ENCODE data around the gene GPR137.
A peak's percentile ranks its signal among the peaks of the same experiment; 100 is the strongest.
"Not testable (repeated sequence)": the region's sequence is repeated elsewhere in the genome, so short reads cannot be mapped to it uniquely, and the experiment has no call there.

The GPR137 gene

DNA sequence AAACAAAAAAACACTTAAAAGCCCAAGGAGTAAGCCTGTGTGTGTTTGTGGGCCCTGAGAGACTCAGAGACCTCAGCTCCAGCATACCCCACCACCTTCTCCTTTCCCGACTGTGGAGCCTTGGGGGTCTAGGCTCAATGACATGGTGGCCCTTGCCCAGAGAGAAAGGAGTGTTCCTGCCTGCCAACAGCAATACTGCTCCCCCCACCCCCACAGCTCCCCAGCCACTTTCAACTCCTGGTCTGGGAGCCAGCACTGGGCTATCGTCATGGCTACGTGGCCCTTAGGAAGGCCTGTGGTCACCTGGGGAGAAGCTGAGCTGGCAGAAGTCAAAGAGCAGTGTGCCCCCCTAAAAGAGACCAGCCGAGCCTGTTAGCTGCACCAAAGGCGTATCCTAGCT lies 41.5 kb upstream of the GPR137 start:
- Histone ChIP-seq H3K9me3 (ENCODE audit: control insufficient read depth, insufficient read depth, low read length) (no peaks in the 10 kb centered on the region), H3K9ac (ENCODE audit: low read depth, low read length) (no peak overlapping the region), H3K4me3 (ENCODE audit: low read depth, low read length) (no peak overlapping the region), H3K36me3 (ENCODE audit: control insufficient read depth, insufficient read depth, low read length) (peaks cover 17% of the 10 kb centered on the region), H3K4me1 (ENCODE audit: control insufficient read depth, insufficient read depth, low read length) (peaks cover 20% of the 10 kb centered on the region), H3K27me3 (ENCODE audit: control insufficient read depth, insufficient read depth, low read length) (no peaks in the 10 kb centered on the region), H3K27ac (ENCODE audit: low read depth, low read length) (no peak overlapping the region)

DNA sequence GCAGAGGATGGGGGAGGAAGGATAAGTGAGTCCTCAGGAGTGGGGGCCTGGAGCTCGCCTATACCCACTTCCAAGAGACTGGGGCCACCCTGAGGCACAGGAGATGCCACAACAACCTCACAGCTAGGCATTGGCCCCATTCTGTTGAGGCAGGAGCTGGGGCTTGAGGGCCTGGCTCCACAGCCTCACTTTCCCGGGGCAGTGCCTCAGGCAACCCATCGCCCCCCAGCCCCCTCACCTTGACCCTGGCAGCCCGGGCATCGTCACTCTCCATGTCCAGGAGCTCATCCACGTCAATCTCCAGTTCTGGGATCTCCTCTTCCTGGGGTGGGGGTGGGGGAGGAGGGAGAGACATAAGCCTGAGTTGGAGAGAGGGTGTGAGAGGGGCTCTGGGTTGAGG lies 40.7 kb upstream of the GPR137 start:
- H3K27me3 ChIP-seq (ENCODE audit: control insufficient read depth, insufficient read depth, low read length): no peaks in the 10 kb centered on the region
- H3K9me3 ChIP-seq (ENCODE audit: control insufficient read depth, insufficient read depth, low read length): no peaks in the 10 kb centered on the region
- peak overlapping the region; percentile 86 for H3K27ac ChIP-seq (ENCODE audit: low read depth, low read length)
- H3K9ac ChIP-seq (ENCODE audit: low read depth, low read length): no peak overlapping the region
- H3K4me1 ChIP-seq (ENCODE audit: control insufficient read depth, insufficient read depth, low read length): peaks cover 26% of the 10 kb centered on the region
- peak overlapping the region; percentile 93; the same call in 1 of the 2 replicates for H3K4me3 ChIP-seq (ENCODE audit: low read depth, low read length)
- H3K36me3 ChIP-seq (ENCODE audit: control insufficient read depth, insufficient read depth, low read length): peaks cover 16% of the 10 kb centered on the region

DNA sequence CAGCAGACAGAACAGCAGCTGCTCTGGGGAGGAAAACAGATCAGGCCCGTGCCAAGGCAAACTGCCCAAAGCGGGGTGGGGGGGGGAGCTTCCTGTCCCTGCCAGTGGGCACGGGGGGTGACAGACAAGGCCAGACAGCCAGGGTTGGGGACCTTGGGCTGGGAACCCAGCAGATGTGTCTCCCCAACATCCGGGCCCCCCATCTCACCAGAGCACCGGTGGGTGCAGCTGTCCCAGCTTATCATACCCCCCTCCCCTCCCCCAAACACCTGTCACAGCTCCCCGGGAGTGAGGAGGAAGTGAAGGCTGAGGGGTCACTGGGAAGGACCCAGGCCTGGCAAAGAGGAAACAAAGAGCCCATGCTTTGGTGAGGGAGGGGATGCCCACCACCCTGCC lies 40.2 kb upstream of the GPR137 start:
- Histone ChIP-seq H3K4me3 (ENCODE audit: low read depth, low read length) (peak overlapping the region; percentile 93), H3K27ac (ENCODE audit: low read depth, low read length) (peak overlapping the region; percentile 86), H3K9ac (ENCODE audit: low read depth, low read length) (peak overlapping the region; percentile 81), H3K9me3 (ENCODE audit: control insufficient read depth, insufficient read depth, low read length) (no peaks in the 10 kb centered on the region), H3K36me3 (ENCODE audit: control insufficient read depth, insufficient read depth, low read length) (peaks cover 16% of the 10 kb centered on the region), H3K27me3 (ENCODE audit: control insufficient read depth, insufficient read depth, low read length) (no peaks in the 10 kb centered on the region), H3K4me1 (ENCODE audit: control insufficient read depth, insufficient read depth, low read length) (peaks cover 28% of the 10 kb centered on the region)

DNA sequence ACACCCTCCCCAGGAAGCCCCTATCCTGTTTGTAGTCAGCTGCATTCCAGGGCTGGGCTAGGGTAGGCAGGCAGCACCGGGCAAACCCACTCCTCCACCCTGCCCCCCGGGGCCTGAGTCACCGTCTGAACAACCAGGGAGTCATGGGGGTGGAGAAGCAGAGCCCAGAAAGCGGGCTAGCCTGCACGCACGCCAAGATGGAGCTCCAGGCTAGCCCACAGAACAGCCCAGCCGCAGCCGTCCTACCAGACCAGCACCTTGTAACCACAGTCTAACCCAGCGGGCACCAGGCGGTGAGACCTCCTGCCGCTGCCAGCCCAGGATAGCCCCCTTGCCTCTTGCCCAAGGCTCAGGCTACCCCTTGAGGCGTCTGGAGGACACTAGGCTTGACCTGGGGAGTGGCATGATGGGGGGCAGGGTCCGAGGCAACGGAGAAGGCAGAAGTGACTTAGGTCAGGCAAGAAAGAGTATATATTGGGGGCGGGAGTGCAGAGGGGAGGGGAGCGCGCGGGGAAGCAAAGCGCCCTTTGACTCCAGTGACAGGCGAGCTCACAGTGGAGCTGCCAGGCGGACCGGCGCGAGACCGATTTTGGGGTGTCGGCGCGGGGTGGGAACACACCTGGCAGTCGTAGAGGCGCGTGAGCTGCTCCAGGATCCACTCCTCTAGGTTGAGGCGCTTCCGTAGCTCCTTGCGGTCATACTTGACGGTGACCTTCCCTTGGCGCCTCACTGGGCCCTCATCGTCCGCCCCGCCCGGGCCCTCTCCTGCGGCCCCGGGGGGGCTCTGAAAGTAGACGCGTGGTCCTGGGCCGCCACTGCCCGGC lies 39.6 kb upstream of the GPR137 start:
- H3K36me3 ChIP-seq (ENCODE audit: control insufficient read depth, insufficient read depth, low read length): peaks cover 16% of the 10 kb centered on the region
- peak overlapping the region; percentile 86 for H3K27ac ChIP-seq (ENCODE audit: low read depth, low read length)
- H3K4me3 ChIP-seq (ENCODE audit: low read depth, low read length): peak overlapping the region; percentile 93
- no peaks in the 10 kb centered on the region for H3K9me3 ChIP-seq (ENCODE audit: control insufficient read depth, insufficient read depth, low read length)
- peaks cover 34% of the 10 kb centered on the region for H3K4me1 ChIP-seq (ENCODE audit: control insufficient read depth, insufficient read depth, low read length)
- H3K9ac ChIP-seq (ENCODE audit: low read depth, low read length): peak overlapping the region; percentile 81
- H3K27me3 ChIP-seq (ENCODE audit: control insufficient read depth, insufficient read depth, low read length): no peaks in the 10 kb centered on the region

DNA sequence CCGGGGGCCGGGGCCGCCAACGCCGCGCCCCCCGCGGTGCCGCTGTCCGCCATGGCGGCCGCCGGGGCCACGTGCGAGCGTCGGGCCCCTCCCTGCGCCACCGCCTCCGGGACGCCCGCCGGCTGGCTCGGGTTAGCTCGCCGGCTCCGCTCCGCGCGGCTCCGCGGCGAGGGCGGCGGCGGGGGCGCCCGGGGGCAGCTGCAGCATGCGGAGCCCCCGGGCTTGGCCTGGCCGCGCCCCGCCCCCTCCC lies 39.1 kb upstream of the GPR137 start:
- not testable (repeated sequence) for H3K9me3 ChIP-seq (ENCODE audit: control insufficient read depth, insufficient read depth, low read length); H3K27me3 ChIP-seq (ENCODE audit: control insufficient read depth, insufficient read depth, low read length)
- Histone ChIP-seq H3K9ac (ENCODE audit: low read depth, low read length) (peak overlapping the region; percentile 81; the same call in 1 of the 2 replicates), H3K4me1 (ENCODE audit: control insufficient read depth, insufficient read depth, low read length) (peaks cover 34% of the 10 kb centered on the region), H3K27ac (ENCODE audit: low read depth, low read length) (peak overlapping the region; percentile 86), H3K36me3 (ENCODE audit: control insufficient read depth, insufficient read depth, low read length) (peaks cover 16% of the 10 kb centered on the region), H3K4me3 (ENCODE audit: low read depth, low read length) (peak overlapping the region; percentile 93; the same call in 1 of the 2 replicates)

DNA sequence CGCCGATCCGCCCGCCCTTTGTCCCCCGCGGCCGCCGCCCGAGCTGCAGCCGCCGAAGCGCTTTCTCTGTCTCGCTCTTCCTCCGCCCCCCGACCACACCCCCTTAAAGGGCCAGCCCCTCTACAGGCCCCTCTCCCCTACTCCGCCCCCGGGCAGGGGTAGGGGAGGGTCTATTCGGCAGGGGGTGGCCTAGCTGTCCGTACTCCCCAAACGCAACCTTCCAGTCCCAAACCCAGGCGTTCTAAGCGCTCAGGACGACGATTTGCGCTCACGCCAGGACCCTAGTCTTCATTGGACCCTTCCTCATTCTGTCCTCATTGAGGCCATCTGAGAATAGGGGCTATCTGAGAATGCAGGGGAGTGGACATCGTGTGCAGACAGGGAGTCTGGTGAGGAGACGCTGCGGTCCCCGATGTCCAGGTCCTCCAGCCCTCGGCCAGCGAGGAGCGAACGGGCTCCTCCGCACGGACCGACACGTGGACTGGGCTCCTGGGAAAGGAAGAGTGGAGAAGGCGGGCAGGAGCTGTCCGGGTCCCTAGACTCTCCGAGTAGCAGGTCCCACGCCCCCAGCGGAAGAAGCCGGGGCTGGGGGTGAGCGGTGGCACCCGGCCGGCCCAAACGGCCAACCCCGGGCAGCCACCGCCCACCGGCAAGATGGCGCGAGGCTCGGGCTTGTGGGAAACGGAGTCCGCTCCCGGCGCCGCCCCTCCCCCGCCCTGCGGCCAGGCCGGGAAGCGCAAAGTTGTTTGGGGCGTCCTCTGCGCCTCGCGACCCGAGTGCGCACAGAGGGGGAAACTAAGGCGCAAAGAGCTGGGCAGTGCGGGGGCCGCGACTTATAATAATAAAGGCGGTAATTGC lies 38.5 kb upstream of the GPR137 start, which contains the start of gene PPP1R14B:
TSS of gene PPP1R14B (minus strand) at position 73 of the 858 bp plus-strand sequence. CDS start 270 bp downstream, outside the sequence.
- H3K27ac ChIP-seq (ENCODE audit: low read depth, low read length): peak within 1 kb of the TSS; percentile 94
- H3K9me3 ChIP-seq (ENCODE audit: control insufficient read depth, insufficient read depth, low read length): no peaks in the 10 kb centered on the region
- H3K27me3 ChIP-seq (ENCODE audit: control insufficient read depth, insufficient read depth, low read length): no peaks in the 10 kb centered on the region
- H3K4me1 ChIP-seq (ENCODE audit: control insufficient read depth, insufficient read depth, low read length): peaks cover 34% of the 10 kb centered on the region
- peaks cover 16% of the 10 kb centered on the region for H3K36me3 ChIP-seq (ENCODE audit: control insufficient read depth, insufficient read depth, low read length)
- peak within 1 kb of the TSS; percentile 81 for H3K9ac ChIP-seq (ENCODE audit: low read depth, low read length)
- H3K4me3 ChIP-seq (ENCODE audit: low read depth, low read length): peak within 1 kb of the TSS; percentile 93

DNA sequence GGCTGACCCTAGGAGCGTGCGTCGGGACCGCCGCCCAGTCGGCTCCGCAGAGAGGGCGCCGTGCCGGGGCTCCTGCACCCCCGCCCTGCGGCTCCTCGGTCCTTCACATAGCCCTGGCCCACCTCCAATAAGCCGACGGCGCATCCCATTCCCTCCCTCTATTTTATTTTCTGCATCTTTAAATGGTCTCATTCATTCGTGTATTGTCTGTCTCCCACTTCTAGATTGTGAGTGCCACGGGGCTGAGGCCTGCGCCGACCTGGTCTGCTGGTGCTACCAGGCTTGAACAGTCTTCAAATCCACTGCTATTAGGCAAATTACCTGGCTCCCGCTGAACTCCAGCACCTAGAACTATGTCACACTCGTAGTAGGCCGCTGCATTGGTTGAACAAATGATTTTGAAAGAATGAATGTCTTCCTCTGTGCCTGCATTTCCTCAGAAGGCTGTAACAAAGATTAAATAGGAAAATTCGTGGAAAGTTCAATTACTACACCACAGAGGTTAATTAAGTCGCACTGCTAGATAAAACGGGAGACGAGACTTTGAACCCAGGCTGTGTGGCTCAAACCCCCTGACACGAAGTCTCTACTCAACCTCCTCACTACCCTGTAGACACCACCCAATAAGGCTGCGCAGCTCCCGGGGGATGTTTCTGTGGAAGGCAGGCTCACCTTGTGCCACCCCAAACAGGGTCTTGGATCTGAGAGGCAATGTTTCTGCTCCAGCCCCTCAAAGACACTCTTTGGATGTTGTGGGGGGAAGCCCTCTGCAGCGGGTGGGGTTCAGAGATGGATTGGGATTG lies 37.7 kb upstream of the GPR137 start:
- peak overlapping the region; percentile 94 for H3K27ac ChIP-seq (ENCODE audit: low read depth, low read length)
- H3K4me1 ChIP-seq (ENCODE audit: control insufficient read depth, insufficient read depth, low read length): peaks cover 36% of the 10 kb centered on the region

DNA sequence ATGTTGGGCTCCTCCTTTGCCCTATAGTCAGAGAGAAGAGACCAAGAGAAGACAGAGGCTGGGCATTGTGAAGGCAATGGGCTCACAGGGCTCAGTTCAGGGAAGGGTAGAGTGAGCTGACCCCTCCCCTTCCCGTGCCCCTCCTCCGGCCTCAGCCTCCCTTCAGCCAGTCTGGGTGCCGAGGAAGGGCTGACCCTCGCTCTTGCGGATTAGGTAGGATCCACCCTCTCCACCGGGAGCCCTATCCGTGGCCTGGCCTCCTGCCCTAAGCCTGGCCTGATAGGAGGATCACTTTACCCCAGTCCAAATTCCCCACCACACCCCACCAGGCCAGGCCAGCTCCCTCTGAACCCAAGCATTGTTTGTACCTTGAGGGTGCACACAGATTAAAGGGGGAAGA lies 37.1 kb upstream of the GPR137 start:
- H3K27ac ChIP-seq (ENCODE audit: low read depth, low read length): peak overlapping the region; percentile 94
- H3K27me3 ChIP-seq (ENCODE audit: control insufficient read depth, insufficient read depth, low read length): no peaks in the 10 kb centered on the region
- H3K9ac ChIP-seq (ENCODE audit: low read depth, low read length): no peak overlapping the region
- H3K4me3 ChIP-seq (ENCODE audit: low read depth, low read length): 0 out of 2 replicates have a peak overlapping the region, but pooled peaks have one; percentile 3
- no peaks in the 10 kb centered on the region for H3K9me3 ChIP-seq (ENCODE audit: control insufficient read depth, insufficient read depth, low read length)
- peaks cover 13% of the 10 kb centered on the region for H3K36me3 ChIP-seq (ENCODE audit: control insufficient read depth, insufficient read depth, low read length)
- peaks cover 42% of the 10 kb centered on the region for H3K4me1 ChIP-seq (ENCODE audit: control insufficient read depth, insufficient read depth, low read length)

More for the DNA sequence above, 37.7 kb upstream of the GPR137 start:
- no peak overlapping the region for H3K9ac ChIP-seq (ENCODE audit: low read depth, low read length)
- peak overlapping the region; percentile 69 for H3K4me3 ChIP-seq (ENCODE audit: low read depth, low read length)
- H3K9me3 ChIP-seq (ENCODE audit: control insufficient read depth, insufficient read depth, low read length): no peaks in the 10 kb centered on the region
- no peaks in the 10 kb centered on the region for H3K27me3 ChIP-seq (ENCODE audit: control insufficient read depth, insufficient read depth, low read length)
- H3K36me3 ChIP-seq (ENCODE audit: control insufficient read depth, insufficient read depth, low read length): peaks cover 16% of the 10 kb centered on the region

DNA sequence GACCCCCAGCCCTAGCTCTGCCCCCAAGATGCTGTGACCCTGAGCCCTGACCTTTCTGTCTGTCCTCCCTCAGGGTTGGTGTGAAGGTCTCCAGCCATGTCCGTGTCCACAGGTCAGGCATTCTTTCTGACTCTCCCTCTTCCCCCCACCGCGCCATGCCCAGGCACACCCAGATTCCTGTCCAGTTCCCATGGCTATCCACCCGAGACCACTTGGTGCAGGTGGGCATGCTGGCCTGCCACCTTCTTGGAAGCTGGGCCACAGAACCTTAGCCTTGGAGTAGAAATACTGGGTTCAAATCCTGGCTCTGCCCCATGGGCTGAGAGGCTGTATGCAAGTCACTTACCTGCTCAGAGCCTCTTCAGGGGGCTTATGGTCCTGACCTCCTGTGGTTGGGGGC lies 36.6 kb upstream of the GPR137 start:
- H3K27ac ChIP-seq (ENCODE audit: low read depth, low read length): peak overlapping the region; percentile 94
- no peaks in the 10 kb centered on the region for H3K27me3 ChIP-seq (ENCODE audit: control insufficient read depth, insufficient read depth, low read length)
- H3K4me3 ChIP-seq (ENCODE audit: low read depth, low read length): 0 out of 2 replicates have a peak overlapping the region, but pooled peaks have one; percentile 3
- no peak overlapping the region for H3K9ac ChIP-seq (ENCODE audit: low read depth, low read length)
- no peaks in the 10 kb centered on the region for H3K9me3 ChIP-seq (ENCODE audit: control insufficient read depth, insufficient read depth, low read length)
- peaks cover 42% of the 10 kb centered on the region for H3K4me1 ChIP-seq (ENCODE audit: control insufficient read depth, insufficient read depth, low read length)
- H3K36me3 ChIP-seq (ENCODE audit: control insufficient read depth, insufficient read depth, low read length): peaks cover 9% of the 10 kb centered on the region

DNA sequence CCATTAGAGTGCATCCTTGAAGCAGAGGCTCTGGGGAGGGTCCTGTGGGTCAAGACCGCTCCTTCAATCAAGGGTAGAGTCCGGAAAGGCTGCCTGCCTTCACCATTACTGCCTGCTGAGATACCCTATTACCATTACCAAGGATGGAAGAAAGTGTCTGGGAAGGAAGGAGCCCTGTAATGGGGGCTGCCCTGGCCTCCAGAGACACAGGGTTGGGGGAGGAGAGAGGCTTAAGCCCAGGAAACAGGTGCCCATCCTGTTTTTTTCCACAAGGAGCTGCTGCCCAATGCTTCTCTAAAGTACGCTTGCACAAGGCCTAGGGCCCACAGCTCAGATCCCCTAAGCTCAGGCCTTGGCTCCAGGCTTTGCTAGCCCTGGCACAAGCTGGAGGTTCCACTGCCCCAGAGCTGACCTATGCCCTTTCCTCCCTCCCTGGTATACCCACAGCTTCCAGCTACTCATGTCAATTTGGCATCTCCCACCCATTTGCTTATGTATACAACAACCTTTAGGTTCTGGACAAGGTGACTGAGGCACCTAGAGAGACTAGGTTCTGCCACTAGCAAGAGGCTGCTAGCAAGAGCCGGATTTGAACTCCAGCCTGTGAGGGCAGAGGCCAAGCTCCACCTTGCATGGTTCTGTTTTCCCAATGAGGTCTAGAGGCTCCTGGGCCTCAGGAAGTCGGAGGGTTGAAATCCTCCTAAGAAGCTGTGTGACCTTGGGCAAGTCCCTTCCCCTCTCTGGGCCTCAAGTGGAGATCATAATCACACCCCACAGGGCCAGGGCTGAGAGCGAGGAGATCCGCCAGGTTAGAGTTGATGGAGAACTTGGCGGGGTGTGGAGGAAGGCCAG lies 35.9 kb upstream of the GPR137 start:
- Histone ChIP-seq H3K27me3 (ENCODE audit: control insufficient read depth, insufficient read depth, low read length) (no peaks in the 10 kb centered on the region), H3K4me1 (ENCODE audit: control insufficient read depth, insufficient read depth, low read length) (peaks cover 42% of the 10 kb centered on the region), H3K9me3 (ENCODE audit: control insufficient read depth, insufficient read depth, low read length) (no peaks in the 10 kb centered on the region), H3K36me3 (ENCODE audit: control insufficient read depth, insufficient read depth, low read length) (peaks cover 11% of the 10 kb centered on the region), H3K27ac (ENCODE audit: low read depth, low read length) (peak overlapping the region; percentile 94), H3K4me3 (ENCODE audit: low read depth, low read length) (peak overlapping the region; percentile 27; the same call in 1 of the 2 replicates), H3K9ac (ENCODE audit: low read depth, low read length) (no peak overlapping the region)
